ENCODE data around the gene PTBP2. TPM values are rescaled to one million over a fixed set of nuclear protein-coding genes. Genes with fewer than 3 reads are reported as not detected.

The PTBP2 gene
- total and polyA plus RNA-seq, 2 of the 8 experiments (the other 6 are each of a cell fraction or from before 2014, with no cell fraction given), result 24.2 to 61.7 TPM

- TF ChIP-seq GABPA (IDR thresholded peaks at IDR 0.05; ENCODE audit: borderline replicate concordance, insufficient read depth, low read length) (no peak), EGR1 (IDR thresholded peaks at IDR 0.05; ENCODE audit: borderline replicate concordance, low read depth, low read length) (no peak), BCL11A (IDR thresholded peaks at IDR 0.05; ENCODE audit: low read depth in 2 of 2, low read length in 2 of 2) (no peak), CHD1 (IDR thresholded peaks at IDR 0.05; ENCODE audit: low read depth, low read length) (no peak), POU5F1 (IDR thresholded peaks at IDR 0.05; ENCODE audit: low read depth, low read length) (no peak), CREB1 (IDR thresholded peaks at IDR 0.05) (no peak), EP300 (IDR thresholded peaks at IDR 0.05; ENCODE audit: borderline replicate concordance in 1 of 2, low read depth in 2 of 2, low read length in 2 of 2) (no peak), JUND (IDR thresholded peaks at IDR 0.05; ENCODE audit: low read length) (no peak), POLR2A (IDR thresholded peaks at IDR 0.05; ENCODE audit: control extremely low read depth in 1 of 2, low read depth in 2 of 2, low read length in 2 of 2) (no peak), TEAD4 (IDR thresholded peaks at IDR 0.05; ENCODE audit: low read depth, low read length) (0 out of 2 replicates have a peak, but pooled peaks have one; percentile 3), PHF8 (conservative IDR thresholded peaks at IDR 0.05; ENCODE audit: low read depth, low read length) (no peak), ASH2L (IDR thresholded peaks at IDR 0.05; ENCODE audit: low read length) (peak; percentile 60), RXRA (IDR thresholded peaks at IDR 0.05; ENCODE audit: insufficient read depth, low read depth, low read length) (no peak), CTCF (IDR thresholded peaks at IDR 0.05; ENCODE audit: control extremely low read depth in 1 of 3, insufficient read depth in 1 of 3, low read depth in 1 of 3, low read length in 3 of 3) (no peak), RAD21 (IDR thresholded peaks at IDR 0.05 in 1 of 2, conservative IDR thresholded peaks at IDR 0.05 in 1 of 2; ENCODE audit: low read depth in 2 of 2, low read length in 2 of 2) (no peak), HDAC2 (IDR thresholded peaks at IDR 0.05; ENCODE audit: borderline replicate concordance in 1 of 2, low read depth in 2 of 2, low read length in 2 of 2) (peak; percentile 39 to 46; a peak in 1 of 4 replicates), SIRT6 (IDR thresholded peaks at IDR 0.05; ENCODE audit: low read length) (no peak), SP1 (IDR thresholded peaks at IDR 0.05; ENCODE audit: low read depth, low read length) (peak; percentile 53; the same call in 1 of the 2 replicates), ATF2 (IDR thresholded peaks at IDR 0.05; ENCODE audit: low read length) (no peak), NANOG (IDR thresholded peaks at IDR 0.05; ENCODE audit: insufficient read depth, low read depth, low read length, poor library complexity, severe bottlenecking) (peak; percentile 16), CHD2 (IDR thresholded peaks at IDR 0.05; ENCODE audit: low read length) (no peak), KDM4A (IDR thresholded peaks at IDR 0.05; ENCODE audit: low read depth, low read length, severe bottlenecking) (no peak)
Observed at GRCh38 chr1:96715482-96715881, 6.1 kb upstream of the PTBP2 start (continued).

Measured in H1 (cell line).